ENCODE measurements around the gene KERA. TPM values are rescaled to one million over a fixed set of nuclear protein-coding genes. Genes with fewer than 3 reads are reported as not detected.

KERA gene
- total RNA-seq, 1 experiment from 2014 or later, result not detected

- H2BK15ac ChIP-seq (ENCODE audit: low read depth, low read length), result no peak overlapping the region
Measured at GRCh38 chr12:91007531-91008290, 50.1 kb downstream of the KERA start.

More at GRCh38 chr12:91007531-91008290, 50.1 kb downstream of the KERA start:
- H3K27me3 ChIP-seq (ENCODE audit: insufficient read depth, low read length), result no peaks in the 10 kb centered on the region
- Mint-ChIP-seq H3K4me3 (no peak overlapping the region), H3K9me3 (no peaks in the 10 kb centered on the region), H3K4me1 (no peaks in the 10 kb centered on the region), H3K36me3 (ENCODE audit: insufficient read depth in 1 of 3, low read depth in 3 of 3) (no peaks in the 10 kb centered on the region), H3K27me3 (ENCODE audit: low read depth) (peaks cover 1% of the 10 kb centered on the region; the same call in 1 of the 2 replicates), H3K27ac (no peak overlapping the region)
- H3K4me2 ChIP-seq (ENCODE audit: insufficient read depth, insufficient read length, low read length), result no peak overlapping the region
- no peak overlapping the region for H3K14ac ChIP-seq (ENCODE audit: insufficient read depth, low read length)
- H3K4me1 ChIP-seq (ENCODE audit: insufficient read depth, low read length), result no peaks in the 10 kb centered on the region
- no peak overlapping the region for H4K5ac ChIP-seq (ENCODE audit: insufficient read length, low read depth, low read length)
- TF ChIP-seq, protein P1, sequence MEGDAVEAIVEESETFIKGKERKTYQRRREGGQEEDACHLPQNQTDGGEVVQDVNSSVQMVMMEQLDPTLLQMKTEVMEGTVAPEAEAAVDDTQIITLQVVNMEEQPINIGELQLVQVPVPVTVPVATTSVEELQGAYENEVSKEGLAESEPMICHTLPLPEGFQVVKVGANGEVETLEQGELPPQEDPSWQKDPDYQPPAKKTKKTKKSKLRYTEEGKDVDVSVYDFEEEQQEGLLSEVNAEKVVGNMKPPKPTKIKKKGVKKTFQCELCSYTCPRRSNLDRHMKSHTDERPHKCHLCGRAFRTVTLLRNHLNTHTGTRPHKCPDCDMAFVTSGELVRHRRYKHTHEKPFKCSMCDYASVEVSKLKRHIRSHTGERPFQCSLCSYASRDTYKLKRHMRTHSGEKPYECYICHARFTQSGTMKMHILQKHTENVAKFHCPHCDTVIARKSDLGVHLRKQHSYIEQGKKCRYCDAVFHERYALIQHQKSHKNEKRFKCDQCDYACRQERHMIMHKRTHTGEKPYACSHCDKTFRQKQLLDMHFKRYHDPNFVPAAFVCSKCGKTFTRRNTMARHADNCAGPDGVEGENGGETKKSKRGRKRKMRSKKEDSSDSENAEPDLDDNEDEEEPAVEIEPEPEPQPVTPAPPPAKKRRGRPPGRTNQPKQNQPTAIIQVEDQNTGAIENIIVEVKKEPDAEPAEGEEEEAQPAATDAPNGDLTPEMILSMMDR (conservative IDR thresholded peaks at IDR 0.05), result no peak
- no peaks in the 10 kb centered on the region for H3K9me3 ChIP-seq (ENCODE audit: control insufficient read depth, low read depth, low read length)
- no peaks in the 10 kb centered on the region for H3K79me2 ChIP-seq (ENCODE audit: insufficient read depth, low read length)
- H2BK5ac ChIP-seq (ENCODE audit: insufficient read length, low read length), result no peak overlapping the region
- H3K56ac ChIP-seq (ENCODE audit: insufficient read length, low read depth, low read length), result no peak overlapping the region
- no peak overlapping the region for H3K9ac ChIP-seq (ENCODE audit: extremely low read depth, insufficient read length, low read length)
- H4K91ac ChIP-seq (ENCODE audit: insufficient read length, low read depth, low read length), result no peak overlapping the region
- H3K23ac ChIP-seq (ENCODE audit: insufficient read length, low read depth, low read length), result no peak overlapping the region
- no CpG with 5 or more reads among the region's 2 CpGs for WGBS (ENCODE audit: extremely low coverage, insufficient read length, low lambda C conversion rate)
- no peak overlapping the region for H3K4ac ChIP-seq (ENCODE audit: low read depth, low read length)
- no peak overlapping the region for H2BK20ac ChIP-seq (ENCODE audit: low read depth, low read length, poor library complexity, severe bottlenecking)
- H4K20me1 ChIP-seq (ENCODE audit: control insufficient read depth, insufficient read depth, insufficient read length), result no peaks in the 10 kb centered on the region
- no peak overlapping the region for H2BK120ac ChIP-seq (ENCODE audit: low read depth, low read length, poor library complexity, severe bottlenecking)
- H3K23me2 ChIP-seq (ENCODE audit: insufficient read length, low read depth, low read length, poor library complexity, severe bottlenecking), result no peaks in the 10 kb centered on the region
- no peak overlapping the region for H4K8ac ChIP-seq (replicated peaks; ENCODE audit: insufficient read length, low read depth, low read length)
- H3K27ac ChIP-seq (ENCODE audit: insufficient read length, low read depth, low read length), result no peak overlapping the region
- no peak for DNase-seq
- no peak overlapping the region for H2AFZ ChIP-seq (ENCODE audit: low read length)
- H3K79me1 ChIP-seq (ENCODE audit: insufficient read depth, low read depth, low read length, poor library complexity, severe bottlenecking), result no peaks in the 10 kb centered on the region
- no peak overlapping the region for H2BK12ac ChIP-seq (ENCODE audit: insufficient read length, low read depth, low read length)
- no peak overlapping the region for H3K18ac ChIP-seq (ENCODE audit: insufficient read length, low read depth, low read length)
- H2AK5ac ChIP-seq (ENCODE audit: insufficient read length, low read length), result no peak overlapping the region
- H3T11ph ChIP-seq (ENCODE audit: low read length), result no peak overlapping the region

All from H9 (cell line).